GM23248 (cell line): ENCODE data around the gene PSMD2. TPM values are rescaled to one million over a fixed set of nuclear protein-coding genes. Genes with fewer than 3 reads are reported as not detected.
A peak's percentile ranks its signal among the peaks of the same experiment; 100 is the strongest.

Experiments used
- DNase-seq: peaks from one replicate; pipeline ENCODE4 v3.0.0-alpha.2; 2015
- H2AFZ ChIP-seq: fragments of 200-600 bp; sonication (generic); 2 replicates; pipeline ENCODE4 v1.6.1; 2016; ENCODE audit warnings: antibody characterized with exemption
- H3F3A ChIP-seq: fragments of 200-600 bp; sonication (generic); 2 replicates; pipeline ENCODE4 v1.6.1; 2016; ENCODE audit warnings: mild to moderate bottlenecking, antibody characterized with exemption, mixed run types; ENCODE audit not compliant: insufficient read depth
- H3K27ac ChIP-seq: fragments of 200-600 bp; sonication (generic); 2 replicates; pipeline ENCODE4 v1.5.1; 2016; ENCODE audit warnings: mild to moderate bottlenecking
- H3K27me3 ChIP-seq: fragments of 200-600 bp; sonication (generic); replicated peaks from 2 replicates; pipeline ENCODE4 v1.6.1; 2016; ENCODE audit warnings: mild to moderate bottlenecking; ENCODE audit not compliant: insufficient read depth
- H3K36me3 ChIP-seq: fragments of 200-600 bp; sonication (generic); 2 replicates; pipeline ENCODE4 v1.6.1; 2016; ENCODE audit warnings: low read depth, mild to moderate bottlenecking
- H3K4me1 ChIP-seq: fragments of 200-600 bp; sonication (generic); 2 replicates; pipeline ENCODE4 v1.6.1; 2016; ENCODE audit warnings: mild to moderate bottlenecking; ENCODE audit not compliant: insufficient read depth
- H3K4me2 ChIP-seq: fragments of 200-600 bp; sonication (generic); one replicate; pipeline ENCODE4 v1.6.1; 2016; ENCODE audit warnings: mild to moderate bottlenecking; ENCODE audit not compliant: unreplicated experiment
- H3K4me3 ChIP-seq: fragments of 200-600 bp; sonication (generic); 2 replicates; pipeline ENCODE4 v1.5.1; 2016; ENCODE audit warnings: mild to moderate bottlenecking
- H3K79me2 ChIP-seq: fragments of 200-600 bp; sonication (generic); 2 replicates; pipeline ENCODE4 v1.6.1; 2016; ENCODE audit warnings: mild to moderate bottlenecking; ENCODE audit not compliant: insufficient read depth
- H3K9ac ChIP-seq: fragments of 200-600 bp; sonication (generic); 2 replicates; pipeline ENCODE4 v1.6.1; 2016; ENCODE audit warnings: mild to moderate bottlenecking
- H3K9me2 ChIP-seq: fragments of 200-600 bp; sonication (generic); 2 replicates; pipeline ENCODE4 v1.6.1; 2016; ENCODE audit warnings: mixed run types, mild to moderate bottlenecking, moderate library complexity; ENCODE audit not compliant: insufficient read depth
- H3K9me3 ChIP-seq: fragments of 200-600 bp; sonication (generic); one replicate; pipeline ENCODE4 v1.6.1; 2017; ENCODE audit warnings: low read depth
- H4K20me1 ChIP-seq: fragments of 200-600 bp; sonication (generic); 2 replicates; pipeline ENCODE4 v1.6.0; 2016; ENCODE audit not compliant: insufficient read depth
- EZH2 ChIP-seq: fragments of 200-600 bp; sonication (generic); IDR thresholded peaks from 2 replicates; pipeline ENCODE4 v1.6.1; 2018; ENCODE audit warnings: antibody characterized with exemption, mild to moderate bottlenecking; ENCODE audit not compliant: insufficient read depth, poor library complexity, severe bottlenecking
- EZH2phosphoT487 ChIP-seq: fragments of 200-600 bp; sonication (generic); IDR thresholded peaks from 2 replicates; pipeline ENCODE4 v1.6.1; 2018; ENCODE audit warnings: antibody characterized with exemption, moderate library complexity, mild to moderate bottlenecking, low read depth; ENCODE audit not compliant: insufficient read depth
- WGBS, 2 experiments: methylation state at CpG; one replicate each; pipeline ENCODE4 v1.1.6; 2015 to 2017; ENCODE audit warnings: low lambda C conversion rate in 2 of 2, low coverage in 1 of 2; ENCODE audit errors: missing lambda C conversion rate in 2 of 2; 5-methylcytosine and 5-hydroxymethylcytosine counted together
- in situ Hi-C: fragments of 300-500 bp; cut with MboI; formaldehyde crosslinking; loops from 2 replicates; pipeline ENCODE4 v1.15.0; 2020
- polyA plus RNA-seq: library from polyadenylated mRNA; unstranded; fragments of >200 nt; fragmentation: Nextera tagmentation; extraction: Ambion mirVana; gene quantifications from 2 replicates; pipeline ENCODE4 v1.2.1, GENCODE V29; 2016
- total RNA-seq: library from RNA; depleted of rRNA; stranded (reverse); fragments of >200 nt; shearing (Covaris generic); gene quantifications from 2 replicates; pipeline ENCODE4 v1.2.3, GENCODE V29; 2014

PSMD2 gene
- total and polyA plus RNA-seq, 2 experiments from 2014 or later = 513 to 602 TPM

GRCh38 chr3:184323696-184324095, 24.7 kb downstream of the PSMD2 start:
- Histone ChIP-seq H3K9me2 (no peaks in the 10 kb centered on the region), H3K4me3 (no peak overlapping the region), H2AFZ (no peak overlapping the region), H3K27me3 (no peaks in the 10 kb centered on the region), H3K4me2 (no peak overlapping the region), H3K36me3 (peaks cover 87% of the 10 kb centered on the region), H3K9me3 (no peaks in the 10 kb centered on the region), H3K9ac (no peak overlapping the region), H3K4me1 (peaks cover 31% of the 10 kb centered on the region), H3F3A (peaks cover 60% of the 10 kb centered on the region), H4K20me1 (0 out of 2 replicates have a peak, but pooled peaks cover 5% of the 10 kb centered on the region), H3K27ac (no peak overlapping the region), H3K79me2 (peaks cover 93% of the 10 kb centered on the region)
- in situ Hi-C loops = no loop called here
- DNase-seq = no peak
- TF ChIP-seq EZH2phosphoT487 = no peak
- 94 to 97% methylated on average over 8 of the region's 8 CpGs for WGBS, 2 experiments

- Histone ChIP-seq H3K4me2 (no peak overlapping the region), H3K36me3 (peaks cover 98% of the 10 kb centered on the region), H3K4me3 (no peak overlapping the region), H3K27me3 (no peaks in the 10 kb centered on the region), H3K9me3 (no peaks in the 10 kb centered on the region), H3K79me2 (peaks cover 100% of the 10 kb centered on the region), H2AFZ (no peak overlapping the region), H3K27ac (no peak overlapping the region), H3K4me1 (peaks cover 28% of the 10 kb centered on the region), H4K20me1 (no peaks in the 10 kb centered on the region), H3K9ac (no peak overlapping the region), H3K9me2 (no peaks in the 10 kb centered on the region), H3F3A (peaks cover 67% of the 10 kb centered on the region)
- no peak for DNase-seq
- in situ Hi-C loops = no loop called here
- WGBS, 2 experiments = 75 to 77% methylated on average over 13 of the region's 13 CpGs
- TF ChIP-seq EZH2 (no peak), EZH2phosphoT487 (no peak)
Measured at GRCh38 chr3:184325269-184325668, 26.2 kb downstream of the PSMD2 start.

GRCh38 chr3:184325715-184326369, 26.8 kb downstream of the PSMD2 start:
- Histone ChIP-seq H3F3A (peaks cover 70% of the 10 kb centered on the region), H3K9me3 (no peaks in the 10 kb centered on the region), H3K27ac (no peak overlapping the region), H3K27me3 (no peaks in the 10 kb centered on the region), H3K4me3 (no peak overlapping the region), H3K9me2 (no peaks in the 10 kb centered on the region), H4K20me1 (no peaks in the 10 kb centered on the region), H3K4me1 (peaks cover 22% of the 10 kb centered on the region), H3K4me2 (no peak overlapping the region), H2AFZ (no peak overlapping the region), H3K9ac (no peak overlapping the region), H3K36me3 (peaks cover 97% of the 10 kb centered on the region), H3K79me2 (peaks cover 98% of the 10 kb centered on the region)
- in situ Hi-C loops = no loop called here
- TF ChIP-seq EZH2phosphoT487 = no peak
- TF ChIP-seq EZH2 = no peak
- WGBS, 2 experiments = 85 to 87% methylated on average over 6 of the region's 6 CpGs
- DNase-seq = no peak

GRCh38 chr3:184327171-184327570, 28.1 kb downstream of the PSMD2 start:
- no peak overlapping the region for H3K9ac ChIP-seq
- H3K4me2 ChIP-seq = no peak overlapping the region
- H3K27ac ChIP-seq = no peak overlapping the region
- no peaks in the 10 kb centered on the region for H3K9me3 ChIP-seq
- no peak for DNase-seq
- peaks cover 98% of the 10 kb centered on the region for H3K79me2 ChIP-seq
- H3F3A ChIP-seq = peaks cover 84% of the 10 kb centered on the region
- H3K36me3 ChIP-seq = peaks cover 96% of the 10 kb centered on the region
- no peak for TF ChIP-seq EZH2
- no peak for TF ChIP-seq EZH2phosphoT487
- in situ Hi-C loops = no loop called here
- peaks cover 7% of the 10 kb centered on the region; the same call in 1 of the 2 replicates for H4K20me1 ChIP-seq
- no peaks in the 10 kb centered on the region for H3K27me3 ChIP-seq
- H3K4me3 ChIP-seq = no peak overlapping the region
- H2AFZ ChIP-seq = no peak overlapping the region
- H3K4me1 ChIP-seq = peaks cover 19% of the 10 kb centered on the region
- no peaks in the 10 kb centered on the region for H3K9me2 ChIP-seq
- WGBS, 2 experiments = 92 to 93% methylated on average over 19 to 21 of the region's 21 CpGs

- Histone ChIP-seq H2AFZ (no peak overlapping the region), H3K4me1 (peaks cover 29% of the 10 kb centered on the region), H3K9ac (no peak overlapping the region), H3K27ac (peak overlapping the region; percentile 40), H3K27me3 (no peaks in the 10 kb centered on the region), H3K36me3 (peaks cover 93% of the 10 kb centered on the region), H3K4me3 (no peak overlapping the region), H4K20me1 (peaks cover 8% of the 10 kb centered on the region; the same call in 1 of the 2 replicates), H3K9me3 (no peaks in the 10 kb centered on the region), H3F3A (peaks cover 97% of the 10 kb centered on the region), H3K4me2 (no peak overlapping the region), H3K9me2 (no peaks in the 10 kb centered on the region), H3K79me2 (peaks cover 97% of the 10 kb centered on the region)
- in situ Hi-C loops = no loop called here
- TF ChIP-seq EZH2phosphoT487 (no peak), EZH2 (no peak)
- WGBS, 2 experiments = 31 to 51% methylated on average over 3 of the region's 3 CpGs
- DNase-seq = no peak
Measured at GRCh38 chr3:184328516-184328915, 29.5 kb downstream of the PSMD2 start.
